GM03348 (cell line): ENCODE results near the gene COL28A1.
"Not testable (repeated sequence)": the region's sequence is repeated elsewhere in the genome, so short reads cannot be mapped to it uniquely, and the experiment has no call there.

Experiments
- DNase-seq: peaks from one replicate; pipeline ENCODE4 v3.0.0; 2012; ENCODE audit warnings: low spot score

Gene COL28A1

GRCh38 chr7:7517754-7518153, 17.9 kb downstream of the COL28A1 start:
- DNase-seq, result no peak

- no peak for DNase-seq
Measured at GRCh38 chr7:7516662-7517061, 19.0 kb downstream of the COL28A1 start.

GRCh38 chr7:7516156-7516555, 19.5 kb downstream of the COL28A1 start:
- DNase-seq, result no peak

- DNase-seq, result no peak
Measured at GRCh38 chr7:7512861-7513597, 22.6 kb downstream of the COL28A1 start.

- peak; percentile 29 for DNase-seq
Measured at GRCh38 chr7:7510794-7511193, 24.9 kb downstream of the COL28A1 start.

- no peak for DNase-seq
Measured at GRCh38 chr7:7505915-7506314, 29.8 kb downstream of the COL28A1 start.

- no peak for DNase-seq
Measured at GRCh38 chr7:7504910-7505704, 30.6 kb downstream of the COL28A1 start.

- no peak for DNase-seq
Measured at GRCh38 chr7:7499892-7500291, 35.8 kb downstream of the COL28A1 start.

GRCh38 chr7:7498856-7499255, 36.8 kb downstream of the COL28A1 start:
- no peak for DNase-seq

GRCh38 chr7:7496311-7496710, 39.4 kb downstream of the COL28A1 start:
- DNase-seq, result no peak

GRCh38 chr7:7495171-7495570, 40.5 kb downstream of the COL28A1 start:
- DNase-seq, result no peak

GRCh38 chr7:7491044-7491443, 44.6 kb downstream of the COL28A1 start:
- no peak for DNase-seq

- DNase-seq, result no peak
Measured at GRCh38 chr7:7490003-7490402, 45.7 kb downstream of the COL28A1 start.

- no peak for DNase-seq
Measured at GRCh38 chr7:7489546-7489945, 46.1 kb downstream of the COL28A1 start.

- no peak for DNase-seq
Measured at GRCh38 chr7:7486362-7486761, 49.3 kb downstream of the COL28A1 start.

GRCh38 chr7:7484072-7484471, 51.6 kb downstream of the COL28A1 start:
- DNase-seq, result no peak

- no peak for DNase-seq
Measured at GRCh38 chr7:7481802-7482201, 53.9 kb downstream of the COL28A1 start.

GRCh38 chr7:7479275-7479805, 56.3 kb downstream of the COL28A1 start:
- no peak for DNase-seq

GRCh38 chr7:7478569-7478968, 57.1 kb downstream of the COL28A1 start:
- no peak for DNase-seq

- not testable (repeated sequence) for DNase-seq
Measured at GRCh38 chr7:7477641-7478040, 58.0 kb downstream of the COL28A1 start.

- no peak for DNase-seq
Measured at GRCh38 chr7:7476381-7476780, 59.3 kb downstream of the COL28A1 start.

GRCh38 chr7:7475601-7476000, 60.1 kb downstream of the COL28A1 start:
- DNase-seq, result no peak

GRCh38 chr7:7474436-7474835, 61.2 kb downstream of the COL28A1 start:
- no peak for DNase-seq
